ENCODE data around the gene GATB. TPM values are rescaled to one million over a fixed set of nuclear protein-coding genes. Genes with fewer than 3 reads are reported as not detected.

GATB gene
- polyA plus RNA-seq, 1 donor (not counting 4 experiments of a cell fraction or from before 2014, with no cell fraction given): 31.0 TPM

GRCh38 chr4:151664289-151664688, 96.5 kb downstream of the GATB start:
- Histone ChIP-seq H4K20me1 (ENCODE audit: control insufficient read depth, extremely low read depth, insufficient read depth, low read length) (no peaks in the 10 kb centered on the region), H3K4me2 (ENCODE audit: control insufficient read depth, extremely low read depth, insufficient read depth, low read depth, low read length) (no peak overlapping the region), H3K36me3 (ENCODE audit: control insufficient read depth in 2 of 2, extremely low read depth in 1 of 2, insufficient read depth in 2 of 2, low read length in 2 of 2) (peaks cover 3 to 13% of the 10 kb centered on the region in 2 experiments), H3K9me3 (ENCODE audit: control insufficient read depth, low read depth, low read length) (no peaks in the 10 kb centered on the region), H3K27ac (ENCODE audit: control insufficient read depth, insufficient read depth, low read length) (no peak overlapping the region), H3K9ac (ENCODE audit: control insufficient read depth, extremely low read depth, insufficient read depth, low read length) (no peak overlapping the region), H3K4me3 (ENCODE audit: control insufficient read depth in 2 of 3, extremely low read depth in 1 of 3, insufficient read depth in 2 of 3, low read depth in 1 of 3, low read length in 3 of 3) (no peak overlapping the region), H2AFZ (ENCODE audit: control insufficient read depth, low read length) (no peak overlapping the region), H3K9me1 (ENCODE audit: control insufficient read depth, extremely low read depth, insufficient read depth, low read length) (no peaks in the 10 kb centered on the region), H3K4me1 (ENCODE audit: control insufficient read depth, extremely low read depth, insufficient read depth, low read length) (peaks cover 16% of the 10 kb centered on the region), H3K79me2 (ENCODE audit: control insufficient read depth, insufficient read depth, low read length) (no peaks in the 10 kb centered on the region), H3K27me3 (ENCODE audit: control insufficient read depth, extremely low read depth, insufficient read depth, low read length) (no peaks in the 10 kb centered on the region)
- TF ChIP-seq EZH2 (IDR thresholded peaks at IDR 0.05; ENCODE audit: low read length): no peak
- TF ChIP-seq, protein P1, sequence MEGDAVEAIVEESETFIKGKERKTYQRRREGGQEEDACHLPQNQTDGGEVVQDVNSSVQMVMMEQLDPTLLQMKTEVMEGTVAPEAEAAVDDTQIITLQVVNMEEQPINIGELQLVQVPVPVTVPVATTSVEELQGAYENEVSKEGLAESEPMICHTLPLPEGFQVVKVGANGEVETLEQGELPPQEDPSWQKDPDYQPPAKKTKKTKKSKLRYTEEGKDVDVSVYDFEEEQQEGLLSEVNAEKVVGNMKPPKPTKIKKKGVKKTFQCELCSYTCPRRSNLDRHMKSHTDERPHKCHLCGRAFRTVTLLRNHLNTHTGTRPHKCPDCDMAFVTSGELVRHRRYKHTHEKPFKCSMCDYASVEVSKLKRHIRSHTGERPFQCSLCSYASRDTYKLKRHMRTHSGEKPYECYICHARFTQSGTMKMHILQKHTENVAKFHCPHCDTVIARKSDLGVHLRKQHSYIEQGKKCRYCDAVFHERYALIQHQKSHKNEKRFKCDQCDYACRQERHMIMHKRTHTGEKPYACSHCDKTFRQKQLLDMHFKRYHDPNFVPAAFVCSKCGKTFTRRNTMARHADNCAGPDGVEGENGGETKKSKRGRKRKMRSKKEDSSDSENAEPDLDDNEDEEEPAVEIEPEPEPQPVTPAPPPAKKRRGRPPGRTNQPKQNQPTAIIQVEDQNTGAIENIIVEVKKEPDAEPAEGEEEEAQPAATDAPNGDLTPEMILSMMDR (optimal IDR thresholded peaks at IDR 0.05 in 1 of 3, IDR thresholded peaks at IDR 0.05 in 1 of 3, conservative IDR thresholded peaks at IDR 0.05 in 1 of 3; ENCODE audit: extremely low read depth in 1 of 3, insufficient read depth in 2 of 3, low read length in 3 of 3): no peak
- FAIRE-seq (no peak), DNase-seq (ENCODE audit: low read depth, low spot score) (no peak)
- dilution Hi-C loops (cut with MboI; ENCODE audit: extremely low pct_ligation_motif_present, low sequenced_read_pairs): no loop called here

- no peak overlapping the region for H2AFZ ChIP-seq (ENCODE audit: control insufficient read depth, low read length)
- H4K20me1 ChIP-seq (ENCODE audit: control insufficient read depth, extremely low read depth, insufficient read depth, low read length): no peaks in the 10 kb centered on the region
- H3K9me1 ChIP-seq (ENCODE audit: control insufficient read depth, extremely low read depth, insufficient read depth, low read length): no peaks in the 10 kb centered on the region
- H3K4me3 ChIP-seq (ENCODE audit: control insufficient read depth in 2 of 3, extremely low read depth in 1 of 3, insufficient read depth in 2 of 3, low read depth in 1 of 3, low read length in 3 of 3): no peak overlapping the region
- DNase-seq (ENCODE audit: low read depth, low spot score): no peak
- no peaks in the 10 kb centered on the region for H3K27me3 ChIP-seq (ENCODE audit: control insufficient read depth, extremely low read depth, insufficient read depth, low read length)
- FAIRE-seq: no peak
- peaks cover 5% of the 10 kb centered on the region for H3K4me1 ChIP-seq (ENCODE audit: control insufficient read depth, extremely low read depth, insufficient read depth, low read length)
- H3K9ac ChIP-seq (ENCODE audit: control insufficient read depth, extremely low read depth, insufficient read depth, low read length): no peak overlapping the region
- no peaks in the 10 kb centered on the region for H3K9me3 ChIP-seq (ENCODE audit: control insufficient read depth, low read depth, low read length)
- dilution Hi-C loops (cut with MboI; ENCODE audit: extremely low pct_ligation_motif_present, low sequenced_read_pairs): no loop called here
- H3K4me2 ChIP-seq (ENCODE audit: control insufficient read depth, extremely low read depth, insufficient read depth, low read depth, low read length): no peak overlapping the region
- no peak overlapping the region for H3K27ac ChIP-seq (ENCODE audit: control insufficient read depth, insufficient read depth, low read length)
- H3K36me3 ChIP-seq (ENCODE audit: control insufficient read depth in 2 of 2, extremely low read depth in 1 of 2, insufficient read depth in 2 of 2, low read length in 2 of 2): peaks cover 3 to 22% of the 10 kb centered on the region in 2 experiments
- no peaks in the 10 kb centered on the region for H3K79me2 ChIP-seq (ENCODE audit: control insufficient read depth, insufficient read depth, low read length)
- TF ChIP-seq, protein P1 (optimal IDR thresholded peaks at IDR 0.05 in 1 of 3, IDR thresholded peaks at IDR 0.05 in 1 of 3, conservative IDR thresholded peaks at IDR 0.05 in 1 of 3; ENCODE audit: extremely low read depth in 1 of 3, insufficient read depth in 2 of 3, low read length in 3 of 3): no peak
- TF ChIP-seq EZH2 (IDR thresholded peaks at IDR 0.05; ENCODE audit: low read length): no peak
Observed at GRCh38 chr4:151663109-151663508, 97.7 kb downstream of the GATB start.

Measured in keratinocyte (primary cell).